GM06990 (cell line): ENCODE data around the gene SPTBN4.

ENCODE experiments used
- DNase-seq: peaks from one replicate; pipeline ENCODE4 v3.0.0-alpha.2; 2011; ENCODE audit not compliant: insufficient read length; ENCODE audit errors: extremely low read depth
- H3K27me3 ChIP-seq: replicated peaks from 2 replicates; pipeline ENCODE4 v1.6.0; 2011; ENCODE audit warnings: low read length; ENCODE audit not compliant: control insufficient read depth, insufficient read depth
- H3K36me3 ChIP-seq: 2 replicates; pipeline ENCODE4 v1.5.1; 2011; ENCODE audit warnings: low read length; ENCODE audit not compliant: control insufficient read depth, insufficient read depth
- H3K4me3 ChIP-seq: replicated peaks from 2 replicates; pipeline ENCODE4 v1.5.1; 2011; ENCODE audit warnings: low read depth, mild to moderate bottlenecking, control low read depth, low read length
- TF ChIP-seq, protein P1 (sequence below): IDR thresholded peaks from 2 replicates; pipeline ENCODE4 v1.5.1; 2011; ENCODE audit warnings: low read length, control low read depth, mild to moderate bottlenecking, inconsistent platforms; ENCODE audit not compliant: insufficient read depth, poor library complexity, severe bottlenecking

SPTBN4 gene

GRCh38 chr19:40465557-40466218, 1.1 kb upstream of the SPTBN4 start, which contains the start of gene BLVRB:
Gene BLVRB (minus strand): TSS chr19:40465745. CDS start chr19:40465688, 57 bp downstream.
- Histone ChIP-seq H3K4me3 (peak within 1 kb of the TSS; percentile 78), H3K27me3 (no peaks in the 10 kb centered on the region; the same call in 1 of the 2 replicates), H3K36me3 (no peaks in the 10 kb centered on the region)
- TF ChIP-seq, protein P1, sequence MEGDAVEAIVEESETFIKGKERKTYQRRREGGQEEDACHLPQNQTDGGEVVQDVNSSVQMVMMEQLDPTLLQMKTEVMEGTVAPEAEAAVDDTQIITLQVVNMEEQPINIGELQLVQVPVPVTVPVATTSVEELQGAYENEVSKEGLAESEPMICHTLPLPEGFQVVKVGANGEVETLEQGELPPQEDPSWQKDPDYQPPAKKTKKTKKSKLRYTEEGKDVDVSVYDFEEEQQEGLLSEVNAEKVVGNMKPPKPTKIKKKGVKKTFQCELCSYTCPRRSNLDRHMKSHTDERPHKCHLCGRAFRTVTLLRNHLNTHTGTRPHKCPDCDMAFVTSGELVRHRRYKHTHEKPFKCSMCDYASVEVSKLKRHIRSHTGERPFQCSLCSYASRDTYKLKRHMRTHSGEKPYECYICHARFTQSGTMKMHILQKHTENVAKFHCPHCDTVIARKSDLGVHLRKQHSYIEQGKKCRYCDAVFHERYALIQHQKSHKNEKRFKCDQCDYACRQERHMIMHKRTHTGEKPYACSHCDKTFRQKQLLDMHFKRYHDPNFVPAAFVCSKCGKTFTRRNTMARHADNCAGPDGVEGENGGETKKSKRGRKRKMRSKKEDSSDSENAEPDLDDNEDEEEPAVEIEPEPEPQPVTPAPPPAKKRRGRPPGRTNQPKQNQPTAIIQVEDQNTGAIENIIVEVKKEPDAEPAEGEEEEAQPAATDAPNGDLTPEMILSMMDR, result no peak
- peak; percentile 98 for DNase-seq

GRCh38 chr19:40466219-40466984, 399 bp upstream of the SPTBN4 start:
- H3K36me3 ChIP-seq, result no peaks in the 10 kb centered on the region
- DNase-seq, result peak; percentile 47
- H3K27me3 ChIP-seq, result no peaks in the 10 kb centered on the region; the same call in 1 of the 2 replicates
- H3K4me3 ChIP-seq, result peak overlapping the region; percentile 66
- TF ChIP-seq, protein P1, result no peak

GRCh38 chr19:40469011-40469410, 2.2 kb downstream of the SPTBN4 start:
- no peak for DNase-seq
- Histone ChIP-seq H3K36me3 (no peaks in the 10 kb centered on the region), H3K4me3 (no peak overlapping the region), H3K27me3 (no peaks in the 10 kb centered on the region; the same call in 1 of the 2 replicates)
- TF ChIP-seq, protein P1, result no peak

GRCh38 chr19:40471111-40471510, 4.3 kb downstream of the SPTBN4 start:
- TF ChIP-seq, protein P1, result no peak
- H3K36me3 ChIP-seq, result no peaks in the 10 kb centered on the region
- no peak for DNase-seq
- H3K27me3 ChIP-seq, result no peaks in the 10 kb centered on the region; the same call in 1 of the 2 replicates
- H3K4me3 ChIP-seq, result no peak overlapping the region

GRCh38 chr19:40472516-40472915, 5.7 kb downstream of the SPTBN4 start:
- TF ChIP-seq, protein P1, result no peak
- no peaks in the 10 kb centered on the region for H3K36me3 ChIP-seq
- no peak overlapping the region for H3K4me3 ChIP-seq
- DNase-seq, result no peak
- H3K27me3 ChIP-seq, result no peaks in the 10 kb centered on the region
